HG02938 (cell line): Measurements from ENCODE around the gene PPP2R2B.
"Not testable (repeated sequence)": the region's sequence is repeated elsewhere in the genome, so short reads cannot be mapped to it uniquely, and the experiment has no call there.

Experiments
- ATAC-seq: cut with Tn5 transposase; IDR thresholded peaks from one replicate; pipeline ENCODE4 v1.9.1; 2021; ENCODE audit warnings: mild to moderate bottlenecking, moderate library complexity; ENCODE audit not compliant: unreplicated experiment

PPP2R2B gene

GRCh38 chr5:146623666-146624065 is 254.9 kb downstream of the PPP2R2B start:
- ATAC-seq, result no peak

- ATAC-seq, result no peak
These were observed 255.5 kb downstream of the PPP2R2B start for GRCh38 chr5:146623009-146623408.

GRCh38 chr5:146622391-146622790 is 256.2 kb downstream of the PPP2R2B start:
- no peak for ATAC-seq

GRCh38 chr5:146620669-146621051 is 257.9 kb downstream of the PPP2R2B start:
- ATAC-seq, result no peak

GRCh38 chr5:146620031-146620668 is 258.4 kb downstream of the PPP2R2B start:
- no peak for ATAC-seq

GRCh38 chr5:146618434-146618833 is 260.1 kb downstream of the PPP2R2B start:
- no peak for ATAC-seq

- not testable (repeated sequence) for ATAC-seq
These were observed 268.8 kb downstream of the PPP2R2B start for GRCh38 chr5:146609731-146610130.

- ATAC-seq, result no peak
These were observed 270.8 kb downstream of the PPP2R2B start for GRCh38 chr5:146607659-146608332.

GRCh38 chr5:146606893-146607292 is 271.7 kb downstream of the PPP2R2B start:
- ATAC-seq, result no peak

GRCh38 chr5:146600376-146600775 is 278.2 kb downstream of the PPP2R2B start:
- ATAC-seq, result no peak

- no peak for ATAC-seq
These were observed 279.3 kb downstream of the PPP2R2B start for GRCh38 chr5:146599261-146599660.

- ATAC-seq, result no peak
These were observed 283.5 kb downstream of the PPP2R2B start for GRCh38 chr5:146595088-146595487.

GRCh38 chr5:146592352-146592751 is 286.2 kb downstream of the PPP2R2B start:
- no peak for ATAC-seq

- ATAC-seq, result no peak
These were observed 289.6 kb downstream of the PPP2R2B start for GRCh38 chr5:146589028-146589345.

- no peak for ATAC-seq
These were observed 290.1 kb downstream of the PPP2R2B start for GRCh38 chr5:146588331-146589027.

GRCh38 chr5:146586752-146587151 is 291.8 kb downstream of the PPP2R2B start:
- no peak for ATAC-seq

GRCh38 chr5:146584750-146585149 is 293.8 kb downstream of the PPP2R2B start:
- no peak for ATAC-seq

GRCh38 chr5:146582051-146582596 is 296.4 kb downstream of the PPP2R2B start:
- no peak for ATAC-seq

GRCh38 chr5:146580237-146580636 is 298.3 kb downstream of the PPP2R2B start:
- ATAC-seq, result no peak

- ATAC-seq, result no peak
These were observed 303.8 kb downstream of the PPP2R2B start for GRCh38 chr5:146574713-146575112.

- no peak for ATAC-seq
These were observed 310.4 kb downstream of the PPP2R2B start for GRCh38 chr5:146568161-146568560.
